Ovary (tissue), 9 donors: ENCODE results near the gene PPIL6. TPM values are rescaled to one million over a fixed set of nuclear protein-coding genes. Genes with fewer than 3 reads are reported as not detected.

Experiments
- DNase-seq, 5 donors: peaks; one replicate each; pipeline ENCODE4 v3.0.0-alpha.2; 2019 to 2020
- H3K27ac ChIP-seq, 2 donors: fragments of 200-600 bp; one replicate each; pipeline versions ENCODE4 v1.5.1 to v1.8.0; 2019 to 2022
- H3K27me3 ChIP-seq: fragments of 200-600 bp; one replicate; pipeline ENCODE4 v1.8.0; 2022
- H3K36me3 ChIP-seq: fragments of 200-600 bp; sonication (generic); one replicate; pipeline ENCODE4 v1.5.1; 2019
- H3K4me1 ChIP-seq: one replicate; pipeline ENCODE4 v1.8.1; 2013; ENCODE audit warnings: mild to moderate bottlenecking, moderate library complexity; ENCODE audit not compliant: insufficient read depth
- H3K4me3 ChIP-seq: fragments of 200-600 bp; sonication (generic); one replicate; pipeline ENCODE4 v1.5.1; 2017
- H3K9me3 ChIP-seq, 2 donors: fragments of 200-600 bp in 1 of 2; sonication (generic) in 1 of 2; one replicate each; pipeline versions ENCODE4 v1.5.1 to v1.8.1; 2013 to 2019; ENCODE audit warnings: mild to moderate bottlenecking in 1 of 2, moderate library complexity in 1 of 2
- EP300 ChIP-seq: sonication (generic); formaldehyde crosslinking; IDR thresholded peaks from one replicate; pipeline ENCODE4 v1.6.1; 2017; ENCODE audit warnings: antibody characterized with exemption
- POLR2A ChIP-seq: fragments of 450-650 bp; IDR thresholded peaks from one replicate; pipeline ENCODE4 v1.6.1; 2017; ENCODE audit warnings: antibody characterized with exemption, mild to moderate bottlenecking, moderate library complexity
- WGBS, 3 donors: extraction: QIAGEN DNeasy Blood & Tissue Kit in 1 of 3; methylation state at CpG; one replicate each; pipeline versions ENCODE4 v1.1.5 to v1.1.7; 2013 to 2017; 5-methylcytosine and 5-hydroxymethylcytosine counted together
- intact Hi-C, 4 donors: fragments of 100-400 bp; cut with DNase I; formaldehyde crosslinking; loops; one replicate each; pipeline versions ENCODE4 v1.11.0 to v1.15.1; 2022 to 2023
- polyA plus RNA-seq, 2 donors: library from polyadenylated mRNA; stranded (reverse); fragments of 200-250 nt in 1 of 2; fragments of 350-450 nt in 1 of 2; fragmentation: Illumina TruSeq in 1 of 2; extraction: RNeasy Lipid Tissue Mini Kit (QIAGEN cat#74804) in 1 of 2; gene quantifications; one replicate each; pipeline ENCODE4 v1.2.3, GENCODE V29; 2013 to 2014
- total RNA-seq, 7 donors: library from RNA; depleted of rRNA in 2 of 7; stranded (reverse); fragments of >200 nt in 2 of 7; fragmentation: NEBNext Ultra II Directional in 3 of 7; extraction: Animal tissue kit (Norgen Biotek cat#: 25700) in 3 of 7; gene quantifications; one replicate each; pipeline versions ENCODE4 v1.1.0 to v1.2.4, GENCODE V29; 2016 to 2023
- TF ChIP-seq, protein P1 (sequence below), 3 donors: fragments of 450-650 bp in 2 of 3; fragments of 200-600 bp in 1 of 3; IDR thresholded peaks; one replicate each; pipeline versions ENCODE4 v1.5.1 to v1.8.0; 2016 to 2022; ENCODE audit warnings: antibody characterized with exemption in 3 of 3, mild to moderate bottlenecking in 1 of 3
- donor health status: DM: no; HTN: no; CAD: no; lungs with moderate emphysema.
- donor health status: DM: no; HTN: no; CAD: no.
- donor health status: Bipolar disorder and iron deficiency.
- donor health status: DM: yes; HTN: yes; CAD: no.
- donor health status: DM: no; HTN: no; CAD: no.
- donor health status: DM: yes; HTN: yes; CAD: no.

Gene PPIL6
- total and polyA plus RNA-seq, 9 donors: 6.3 to 29.8 (median 10.9) TPM

DNA sequence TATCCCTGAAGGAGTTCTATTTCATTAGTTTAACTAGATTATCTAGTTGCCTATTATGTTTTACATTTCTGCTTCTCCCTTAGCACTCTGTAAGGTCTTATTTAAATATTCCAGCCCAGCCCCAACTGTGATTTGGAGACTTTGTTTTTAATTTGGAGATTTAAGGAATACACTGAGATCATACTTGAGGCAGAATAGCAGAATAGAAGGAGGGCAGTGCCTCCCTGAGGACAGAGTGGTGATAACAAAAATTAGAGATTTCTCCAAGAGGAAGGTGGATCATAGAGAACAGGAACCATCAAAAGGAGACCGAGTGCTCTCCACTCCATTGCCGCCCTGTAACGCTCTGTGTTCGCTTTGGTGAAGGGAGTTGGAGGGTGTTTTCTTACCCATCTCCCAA, 43.4 kb downstream of the PPIL6 start:
- no peak overlapping the region for H3K4me3 ChIP-seq
- DNase-seq: no peak
- intact Hi-C loops: loop anchor here in 1 of 4 donors (2.0 kb wide), 1 partner anchor 208 kb away; no protein-coding TSS in a partner anchor
- no peaks in the 10 kb centered on the region for H3K4me1 ChIP-seq
- no peaks in the 10 kb centered on the region for H3K9me3 ChIP-seq
- H3K27ac ChIP-seq: no peak overlapping the region
- WGBS, 3 donors: 59 to 86% (median 77%) methylated on average over 4 of the region's 4 CpGs
- TF ChIP-seq POLR2A (no peak), EP300 (no peak)
- TF ChIP-seq, protein P1, sequence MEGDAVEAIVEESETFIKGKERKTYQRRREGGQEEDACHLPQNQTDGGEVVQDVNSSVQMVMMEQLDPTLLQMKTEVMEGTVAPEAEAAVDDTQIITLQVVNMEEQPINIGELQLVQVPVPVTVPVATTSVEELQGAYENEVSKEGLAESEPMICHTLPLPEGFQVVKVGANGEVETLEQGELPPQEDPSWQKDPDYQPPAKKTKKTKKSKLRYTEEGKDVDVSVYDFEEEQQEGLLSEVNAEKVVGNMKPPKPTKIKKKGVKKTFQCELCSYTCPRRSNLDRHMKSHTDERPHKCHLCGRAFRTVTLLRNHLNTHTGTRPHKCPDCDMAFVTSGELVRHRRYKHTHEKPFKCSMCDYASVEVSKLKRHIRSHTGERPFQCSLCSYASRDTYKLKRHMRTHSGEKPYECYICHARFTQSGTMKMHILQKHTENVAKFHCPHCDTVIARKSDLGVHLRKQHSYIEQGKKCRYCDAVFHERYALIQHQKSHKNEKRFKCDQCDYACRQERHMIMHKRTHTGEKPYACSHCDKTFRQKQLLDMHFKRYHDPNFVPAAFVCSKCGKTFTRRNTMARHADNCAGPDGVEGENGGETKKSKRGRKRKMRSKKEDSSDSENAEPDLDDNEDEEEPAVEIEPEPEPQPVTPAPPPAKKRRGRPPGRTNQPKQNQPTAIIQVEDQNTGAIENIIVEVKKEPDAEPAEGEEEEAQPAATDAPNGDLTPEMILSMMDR (IDR thresholded peaks at IDR 0.05): no peak
- H3K27me3 ChIP-seq: no peaks in the 10 kb centered on the region
- no peaks in the 10 kb centered on the region for H3K36me3 ChIP-seq

DNA sequence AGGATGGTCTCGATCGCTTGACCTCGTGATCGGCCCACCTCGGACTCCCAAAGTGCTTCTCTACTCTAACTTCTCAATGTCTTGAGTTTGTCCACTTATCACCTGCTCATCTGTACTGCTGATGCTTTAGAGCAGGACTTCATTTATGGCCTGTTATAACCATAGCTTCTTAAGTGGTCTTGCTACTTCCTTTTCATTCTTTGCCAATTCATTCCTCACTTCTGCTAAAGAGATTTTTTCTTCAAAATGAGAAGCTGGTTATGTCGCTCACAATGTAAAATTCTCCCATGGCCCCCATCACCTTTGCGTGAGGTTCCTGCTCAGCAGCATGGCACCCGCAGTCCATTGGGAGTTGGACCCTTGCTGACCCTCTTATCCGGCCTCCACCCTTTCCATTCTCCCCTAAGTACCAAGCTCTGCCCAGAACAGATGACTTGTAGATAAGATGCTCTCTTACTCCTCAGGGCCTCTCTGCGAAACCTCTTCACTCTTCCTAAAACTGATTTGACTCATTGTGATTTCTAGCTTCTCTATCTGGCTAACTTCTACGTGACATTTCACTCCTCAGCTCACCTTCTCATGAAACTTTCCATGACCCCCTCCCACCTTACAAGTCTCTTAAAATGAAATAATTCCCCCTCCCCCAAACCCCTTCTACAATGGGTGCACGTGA, 44.2 kb downstream of the PPIL6 start:
- Histone ChIP-seq H3K36me3 (no peaks in the 10 kb centered on the region), H3K4me3 (no peak overlapping the region), H3K4me1 (no peaks in the 10 kb centered on the region), H3K9me3 (no peaks in the 10 kb centered on the region), H3K27ac (no peak overlapping the region), H3K27me3 (no peaks in the 10 kb centered on the region)
- intact Hi-C loops: loop anchor here in 1 of 4 donors (2.0 kb wide), 1 partner anchor 207 kb away; no protein-coding TSS in a partner anchor
- TF ChIP-seq EP300 (no peak), POLR2A (no peak)
- TF ChIP-seq, protein P1 (IDR thresholded peaks at IDR 0.05): no peak
- DNase-seq: no peak
- WGBS, 3 donors: 93 to 95% (median 94%) methylated on average over 12 of the region's 12 CpGs

DNA sequence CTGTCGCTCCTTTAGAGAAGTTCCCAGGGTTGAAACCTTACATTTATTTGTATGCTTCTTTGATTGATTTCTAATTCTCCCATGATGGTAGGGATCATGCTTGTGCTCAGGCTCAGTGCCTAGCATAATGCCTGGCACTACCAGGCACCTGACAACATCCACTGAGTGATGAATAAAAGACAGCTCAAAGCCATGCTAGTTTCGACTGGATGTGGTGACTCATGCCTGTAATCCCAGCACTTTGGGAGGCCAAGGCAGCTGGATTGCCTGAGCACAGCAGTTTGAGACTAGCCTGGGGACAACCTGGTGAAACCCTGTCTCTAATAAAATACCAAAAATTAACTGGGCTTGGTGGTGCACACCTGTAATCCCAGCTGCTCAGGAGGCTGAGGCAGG, 46.5 kb downstream of the PPIL6 start:
- Histone ChIP-seq H3K27me3 (no peaks in the 10 kb centered on the region), H3K27ac (no peak overlapping the region), H3K4me3 (no peak overlapping the region), H3K36me3 (no peaks in the 10 kb centered on the region), H3K4me1 (no peaks in the 10 kb centered on the region), H3K9me3 (no peaks in the 10 kb centered on the region)
- TF ChIP-seq, protein P1 (IDR thresholded peaks at IDR 0.05): no peak
- TF ChIP-seq POLR2A: no peak
- no peak for TF ChIP-seq EP300
- no peak for DNase-seq
- intact Hi-C loops: no loop called here
- 80 to 85% (median 82%) methylated on average over 2 of the region's 2 CpGs for WGBS, 3 donors

DNA sequence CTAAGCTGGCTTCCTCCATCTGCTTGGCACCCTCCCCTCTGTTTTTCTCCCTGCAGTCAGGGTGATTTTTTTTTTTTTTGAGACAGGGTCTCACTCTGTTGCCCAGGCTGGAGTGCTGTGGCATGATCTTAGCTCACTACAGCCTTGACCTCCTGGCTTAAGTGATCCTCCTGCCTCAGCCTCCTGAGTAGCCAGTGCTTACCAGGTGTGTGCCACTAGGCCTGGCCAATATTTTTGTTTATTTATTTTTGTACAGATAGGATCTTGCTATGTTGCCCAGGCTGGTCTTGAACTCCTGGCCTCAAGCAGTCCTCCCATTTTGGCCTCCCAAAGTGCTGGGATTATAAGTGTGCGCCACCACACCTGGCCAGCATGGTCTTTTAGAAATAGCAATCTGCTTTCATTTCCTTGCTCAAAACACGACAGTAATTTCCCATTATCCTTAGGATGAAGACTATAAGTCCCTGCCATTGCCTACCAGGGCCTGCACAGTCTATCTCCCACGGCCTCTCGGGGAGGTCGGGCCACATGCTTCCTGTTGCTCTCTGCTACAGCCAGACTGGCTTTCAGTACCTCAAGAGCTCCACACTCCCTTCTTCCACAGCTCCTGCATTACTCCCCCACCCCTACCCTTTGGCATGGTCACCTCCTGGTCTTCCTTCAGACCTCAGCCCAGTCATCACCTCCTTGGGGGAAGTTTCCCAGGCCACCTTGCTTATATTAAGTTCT, 47.1 kb downstream of the PPIL6 start:
- Histone ChIP-seq H3K4me3 (no peak overlapping the region), H3K9me3 (no peaks in the 10 kb centered on the region), H3K4me1 (no peaks in the 10 kb centered on the region), H3K36me3 (no peaks in the 10 kb centered on the region), H3K27ac (no peak overlapping the region), H3K27me3 (no peaks in the 10 kb centered on the region)
- no peak for DNase-seq
- TF ChIP-seq, protein P1 (IDR thresholded peaks at IDR 0.05): no peak
- no peak for TF ChIP-seq EP300
- no peak for TF ChIP-seq POLR2A
- intact Hi-C loops: no loop called here
- 87 to 93% (median 91%) methylated on average over 5 of the region's 5 CpGs for WGBS, 3 donors
